Measurements from ENCODE around the gene BTN1A1. TPM values are rescaled to one million over a fixed set of nuclear protein-coding genes. Genes with fewer than 3 reads are reported as not detected.

Gene BTN1A1
- total and polyA plus RNA-seq, 9 of the 15 experiments (the other 6 are each of a cell fraction or from before 2014, with no cell fraction given): 0.01 to 0.15 (median 0.06) TPM; not detected in 4

DNA sequence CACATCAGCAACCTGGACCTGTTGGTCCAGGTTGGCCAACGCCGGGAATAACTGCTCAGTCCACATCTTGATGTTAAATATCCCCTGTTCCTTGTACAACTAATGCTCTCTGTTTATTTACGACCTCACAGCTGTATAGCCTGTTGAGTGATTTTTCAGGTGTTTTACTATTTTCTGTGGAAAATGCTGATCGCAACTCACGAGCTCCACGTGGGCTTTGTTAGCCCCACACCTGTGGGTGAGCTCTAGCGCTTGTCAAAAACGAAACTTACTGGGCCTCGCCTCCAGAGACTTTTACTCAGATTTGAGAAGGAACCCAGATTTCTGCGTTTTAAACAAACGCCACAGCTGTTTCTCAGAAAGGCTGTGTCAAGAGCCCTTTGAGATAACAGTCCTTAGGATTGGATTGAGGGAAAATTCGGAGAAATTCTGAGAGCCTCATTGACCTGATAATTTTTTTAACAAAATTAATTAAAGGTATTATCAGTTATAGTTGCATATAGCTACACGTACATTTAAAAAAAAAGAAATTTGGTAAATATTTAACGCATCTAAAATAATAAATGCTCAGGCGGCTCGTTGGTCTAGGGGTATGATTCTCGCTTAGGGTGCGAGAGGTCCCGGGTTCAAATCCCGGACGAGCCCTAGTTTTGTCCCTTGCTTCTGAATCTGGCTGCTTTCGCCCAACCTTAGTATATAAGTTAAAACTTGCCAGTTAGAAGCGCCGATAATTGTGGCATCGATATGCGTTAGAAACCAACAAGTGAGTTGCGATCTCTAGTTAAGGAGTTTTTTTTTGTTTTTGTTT is 54.8 kb downstream of the BTN1A1 start (continued):
- TF ChIP-seq, protein P1, sequence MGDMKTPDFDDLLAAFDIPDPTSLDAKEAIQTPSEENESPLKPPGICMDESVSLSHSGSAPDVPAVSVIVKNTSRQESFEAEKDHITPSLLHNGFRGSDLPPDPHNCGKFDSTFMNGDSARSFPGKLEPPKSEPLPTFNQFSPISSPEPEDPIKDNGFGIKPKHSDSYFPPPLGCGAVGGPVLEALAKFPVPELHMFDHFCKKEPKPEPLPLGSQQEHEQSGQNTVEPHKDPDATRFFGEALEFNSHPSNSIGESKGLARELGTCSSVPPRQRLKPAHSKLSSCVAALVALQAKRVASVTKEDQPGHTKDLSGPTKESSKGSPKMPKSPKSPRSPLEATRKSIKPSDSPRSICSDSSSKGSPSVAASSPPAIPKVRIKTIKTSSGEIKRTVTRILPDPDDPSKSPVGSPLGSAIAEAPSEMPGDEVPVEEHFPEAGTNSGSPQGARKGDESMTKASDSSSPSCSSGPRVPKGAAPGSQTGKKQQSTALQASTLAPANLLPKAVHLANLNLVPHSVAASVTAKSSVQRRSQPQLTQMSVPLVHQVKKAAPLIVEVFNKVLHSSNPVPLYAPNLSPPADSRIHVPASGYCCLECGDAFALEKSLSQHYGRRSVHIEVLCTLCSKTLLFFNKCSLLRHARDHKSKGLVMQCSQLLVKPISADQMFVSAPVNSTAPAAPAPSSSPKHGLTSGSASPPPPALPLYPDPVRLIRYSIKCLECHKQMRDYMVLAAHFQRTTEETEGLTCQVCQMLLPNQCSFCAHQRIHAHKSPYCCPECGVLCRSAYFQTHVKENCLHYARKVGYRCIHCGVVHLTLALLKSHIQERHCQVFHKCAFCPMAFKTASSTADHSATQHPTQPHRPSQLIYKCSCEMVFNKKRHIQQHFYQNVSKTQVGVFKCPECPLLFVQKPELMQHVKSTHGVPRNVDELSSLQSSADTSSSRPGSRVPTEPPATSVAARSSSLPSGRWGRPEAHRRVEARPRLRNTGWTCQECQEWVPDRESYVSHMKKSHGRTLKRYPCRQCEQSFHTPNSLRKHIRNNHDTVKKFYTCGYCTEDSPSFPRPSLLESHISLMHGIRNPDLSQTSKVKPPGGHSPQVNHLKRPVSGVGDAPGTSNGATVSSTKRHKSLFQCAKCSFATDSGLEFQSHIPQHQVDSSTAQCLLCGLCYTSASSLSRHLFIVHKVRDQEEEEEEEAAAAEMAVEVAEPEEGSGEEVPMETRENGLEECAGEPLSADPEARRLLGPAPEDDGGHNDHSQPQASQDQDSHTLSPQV (IDR thresholded peaks at IDR 0.05): peak; percentile 79
- no peak for TF ChIP-seq NRF1 (conservative IDR thresholded peaks at IDR 0.05 in 1 of 2, IDR thresholded peaks at IDR 0.05 in 1 of 2)
- TF ChIP-seq SAP30 (IDR thresholded peaks at IDR 0.05; ENCODE audit: borderline replicate concordance, insufficient read depth, low read depth, low read length, poor library complexity, severe bottlenecking): no peak
- no peak for TF ChIP-seq CHD4 (IDR thresholded peaks at IDR 0.05; ENCODE audit: insufficient read depth, insufficient replicate concordance, low read depth, low read length, poor library complexity, severe bottlenecking)
- TF ChIP-seq SIX5 (IDR thresholded peaks at IDR 0.05; ENCODE audit: borderline replicate concordance in 1 of 2, insufficient read depth in 1 of 2, low read depth in 1 of 2, low read length in 2 of 2): no peak
- TF ChIP-seq NEUROD1 (IDR thresholded peaks at IDR 0.05; ENCODE audit: borderline replicate concordance, low read depth, low read length, partially characterized antibody): no peak
- no peak for TF ChIP-seq MBD2 (IDR thresholded peaks at IDR 0.05; ENCODE audit: borderline replicate concordance, low read depth)
- TF ChIP-seq, protein P2, sequence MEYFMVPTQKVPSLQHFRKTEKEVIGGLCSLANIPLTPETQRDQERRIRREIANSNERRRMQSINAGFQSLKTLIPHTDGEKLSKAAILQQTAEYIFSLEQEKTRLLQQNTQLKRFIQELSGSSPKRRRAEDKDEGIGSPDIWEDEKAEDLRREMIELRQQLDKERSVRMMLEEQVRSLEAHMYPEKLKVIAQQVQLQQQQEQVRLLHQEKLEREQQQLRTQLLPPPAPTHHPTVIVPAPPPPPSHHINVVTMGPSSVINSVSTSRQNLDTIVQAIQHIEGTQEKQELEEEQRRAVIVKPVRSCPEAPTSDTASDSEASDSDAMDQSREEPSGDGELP (CRISPR knock-in tag; IDR thresholded peaks at IDR 0.05; ENCODE audit: borderline replicate concordance): peak; percentile 51
- TF ChIP-seq SP1 (CRISPR knock-in tag; IDR thresholded peaks at IDR 0.05): peak; percentile 39; the same call in 1 of the 2 replicates
- TF ChIP-seq, protein P3, sequence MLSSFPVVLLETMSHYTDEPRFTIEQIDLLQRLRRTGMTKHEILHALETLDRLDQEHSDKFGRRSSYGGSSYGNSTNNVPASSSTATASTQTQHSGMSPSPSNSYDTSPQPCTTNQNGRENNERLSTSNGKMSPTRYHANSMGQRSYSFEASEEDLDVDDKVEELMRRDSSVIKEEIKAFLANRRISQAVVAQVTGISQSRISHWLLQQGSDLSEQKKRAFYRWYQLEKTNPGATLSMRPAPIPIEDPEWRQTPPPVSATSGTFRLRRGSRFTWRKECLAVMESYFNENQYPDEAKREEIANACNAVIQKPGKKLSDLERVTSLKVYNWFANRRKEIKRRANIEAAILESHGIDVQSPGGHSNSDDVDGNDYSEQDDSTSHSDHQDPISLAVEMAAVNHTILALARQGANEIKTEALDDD (IDR thresholded peaks at IDR 0.05): peak; percentile 94
- TF ChIP-seq MTA1 (IDR thresholded peaks at IDR 0.05; ENCODE audit: borderline replicate concordance): no peak
- TF ChIP-seq SNIP1 (IDR thresholded peaks at IDR 0.05; ENCODE audit: low read depth): no peak
- TF ChIP-seq, protein P4, sequence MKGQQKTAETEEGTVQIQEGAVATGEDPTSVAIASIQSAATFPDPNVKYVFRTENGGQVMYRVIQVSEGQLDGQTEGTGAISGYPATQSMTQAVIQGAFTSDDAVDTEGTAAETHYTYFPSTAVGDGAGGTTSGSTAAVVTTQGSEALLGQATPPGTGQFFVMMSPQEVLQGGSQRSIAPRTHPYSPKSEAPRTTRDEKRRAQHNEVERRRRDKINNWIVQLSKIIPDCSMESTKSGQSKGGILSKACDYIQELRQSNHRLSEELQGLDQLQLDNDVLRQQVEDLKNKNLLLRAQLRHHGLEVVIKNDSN (CRISPR knock-in tag; IDR thresholded peaks at IDR 0.05): no peak
- no peak for TF ChIP-seq NR3C1 (CRISPR knock-in tag; IDR thresholded peaks at IDR 0.05)
- TF ChIP-seq MEIS2 (IDR thresholded peaks at IDR 0.05; ENCODE audit: partially characterized antibody): no peak
- TF ChIP-seq, protein P5, sequence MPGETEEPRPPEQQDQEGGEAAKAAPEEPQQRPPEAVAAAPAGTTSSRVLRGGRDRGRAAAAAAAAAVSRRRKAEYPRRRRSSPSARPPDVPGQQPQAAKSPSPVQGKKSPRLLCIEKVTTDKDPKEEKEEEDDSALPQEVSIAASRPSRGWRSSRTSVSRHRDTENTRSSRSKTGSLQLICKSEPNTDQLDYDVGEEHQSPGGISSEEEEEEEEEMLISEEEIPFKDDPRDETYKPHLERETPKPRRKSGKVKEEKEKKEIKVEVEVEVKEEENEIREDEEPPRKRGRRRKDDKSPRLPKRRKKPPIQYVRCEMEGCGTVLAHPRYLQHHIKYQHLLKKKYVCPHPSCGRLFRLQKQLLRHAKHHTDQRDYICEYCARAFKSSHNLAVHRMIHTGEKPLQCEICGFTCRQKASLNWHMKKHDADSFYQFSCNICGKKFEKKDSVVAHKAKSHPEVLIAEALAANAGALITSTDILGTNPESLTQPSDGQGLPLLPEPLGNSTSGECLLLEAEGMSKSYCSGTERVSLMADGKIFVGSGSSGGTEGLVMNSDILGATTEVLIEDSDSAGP (CRISPR knock-in tag; IDR thresholded peaks at IDR 0.05): no peak
- TF ChIP-seq ATF1 (CRISPR knock-in tag; IDR thresholded peaks at IDR 0.05): no peak
- TF ChIP-seq ATF1 (tag; IDR thresholded peaks at IDR 0.05): peak; percentile 46
